ENCODE measurements around the gene TWNK. TPM values are rescaled to one million over a fixed set of nuclear protein-coding genes. Genes with fewer than 3 reads are reported as not detected.

Gene TWNK
- total RNA-seq = 10 to 100 TPM in 2 of 5 donors, 1 to 10 TPM in 2, not detected in 1; 4.2 to 30.8 (median 18.0) TPM
- polyA plus RNA-seq = 1 to 10 TPM; 2.3 to 4.8 (median 4.7) TPM
- long read RNA-seq, donor 1 = 0 reads
- long read RNA-seq, donor 2 = 0 reads
- long read RNA-seq, donor 3 = 0 reads
- long read RNA-seq, donor 4 = 0 reads
- long read RNA-seq, donor 5, partial matches to known transcripts = 0 of 4 reads
- long read RNA-seq, donor 5, other reads (novel, unspliced or antisense) = 0 of 4 reads
- long read RNA-seq, donor 6, partial matches to known transcripts = 0 of 2 reads
- long read RNA-seq, donor 6, other reads (novel, unspliced or antisense) = 0 of 2 reads
- long read RNA-seq, donor 7, partial matches to known transcripts = 0 of 2 reads
- long read RNA-seq, donor 7, other reads (novel, unspliced or antisense) = 0 of 2 reads
- long read RNA-seq, donor 8, partial matches to known transcripts = 0 of 2 reads
- long read RNA-seq, donor 8, other reads (novel, unspliced or antisense) = 0 of 2 reads
- long read RNA-seq, donor 9, partial matches to known transcripts = 0 of 1 reads
- long read RNA-seq, donor 9, other reads (novel, unspliced or antisense) = 0 of 1 reads
- long read RNA-seq, donor 10 = 0 reads

GRCh38 chr10:100986952-100987684 lies at the start of gene TWNK, which contains the start of gene MRPL43:
Gene TWNK (plus strand): TSS chr10:100987543. CDS start chr10:100988211, 668 bp downstream.
Gene MRPL43 (minus strand): TSS chr10:100987497. CDS start chr10:100987443, 54 bp downstream.
- Histone ChIP-seq H3K36me3 (peaks cover 15 to 68% (median 59%) of the 10 kb centered on the region in 4 donors), H3K27me3 (no peaks in the 10 kb centered on the region), H3K4me3 (peak within 1 kb of the TSS; percentile 66 to 94 (median 92)), H3K4me1 (peaks cover 21 to 52% (median 44%) of the 10 kb centered on the region in 4 donors), H3K9me3 (no peaks in the 10 kb centered on the region), H3K27ac (peak within 1 kb of the TSS; percentile 69 to 86 (median 82))
- WGBS, 5 donors = 0 to 1% (median 1%) methylated on average over 64 to 75 of the region's 75 CpGs
- DNase-seq = peak; percentile 87 to 95
- TF ChIP-seq POLR2A (IDR thresholded peaks at IDR 0.05) (no peak), POLR2AphosphoS5 (IDR thresholded peaks at IDR 0.05) (peak; percentile 22 to 83 (median 59)), CTCF (IDR thresholded peaks at IDR 0.05) (peak in 1 of 7 experiments; percentile 14)
- intact Hi-C loops (cut with DNase I; ENCODE audit: low total_unique reads) = no loop called here

- intact Hi-C loops (cut with DNase I; ENCODE audit: low total_unique reads) = no loop called here
- no peak for DNase-seq
- TF ChIP-seq POLR2A (IDR thresholded peaks at IDR 0.05) (no peak), EP300 (IDR thresholded peaks at IDR 0.05) (no peak), POLR2AphosphoS5 (IDR thresholded peaks at IDR 0.05) (no peak), CTCF (IDR thresholded peaks at IDR 0.05) (no peak)
Measured at GRCh38 chr10:100939763-100940344, 47.5 kb upstream of the TWNK start.

GRCh38 chr10:100942229-100942628 lies 45.1 kb upstream of the TWNK start:
- no peak for DNase-seq
- no peaks in the 10 kb centered on the region for H3K9me3 ChIP-seq
- no peak for TF ChIP-seq CTCF (IDR thresholded peaks at IDR 0.05)
- no peak for TF ChIP-seq POLR2A (IDR thresholded peaks at IDR 0.05)
- no peak for TF ChIP-seq EP300 (IDR thresholded peaks at IDR 0.05)
- no peak for TF ChIP-seq POLR2AphosphoS5 (IDR thresholded peaks at IDR 0.05)
- no peak overlapping the region for H3K27ac ChIP-seq
- intact Hi-C loops (cut with DNase I; ENCODE audit: low total_unique reads) = no loop called here
- no peaks in the 10 kb centered on the region for H3K27me3 ChIP-seq
- H3K36me3 ChIP-seq = peaks cover 63 to 100% (median 100%) of the 10 kb centered on the region in 4 donors
- WGBS, 5 donors = 97 to 100% (median 97%) methylated on average over 3 of the region's 3 CpGs
- no peaks in the 10 kb centered on the region for H3K4me1 ChIP-seq
- no peak overlapping the region for H3K4me3 ChIP-seq

More at GRCh38 chr10:100939763-100940344, 47.5 kb upstream of the TWNK start:
- Histone ChIP-seq H3K4me1 (no peaks in the 10 kb centered on the region), H3K27ac (no peak overlapping the region), H3K36me3 (peaks cover 49 to 100% (median 99%) of the 10 kb centered on the region in 4 donors), H3K27me3 (no peaks in the 10 kb centered on the region), H3K9me3 (no peaks in the 10 kb centered on the region), H3K4me3 (no peak overlapping the region)

- Histone ChIP-seq H3K4me1 (no peaks in the 10 kb centered on the region), H3K27ac (no peak overlapping the region), H3K4me3 (no peak overlapping the region), H3K9me3 (no peaks in the 10 kb centered on the region), H3K27me3 (no peaks in the 10 kb centered on the region), H3K36me3 (peaks cover 60 to 100% (median 100%) of the 10 kb centered on the region in 4 donors)
- intact Hi-C loops (cut with DNase I; ENCODE audit: low total_unique reads) = no loop called here
- TF ChIP-seq POLR2AphosphoS5 (IDR thresholded peaks at IDR 0.05) (no peak), EP300 (IDR thresholded peaks at IDR 0.05) (no peak), POLR2A (IDR thresholded peaks at IDR 0.05) (no peak), CTCF (IDR thresholded peaks at IDR 0.05) (no peak)
- no peak for DNase-seq
Measured at GRCh38 chr10:100943508-100943907, 43.8 kb upstream of the TWNK start.

Measured in stomach (tissue), 19 donors.